Astrocyte (in vitro differentiated cells and primary cell): ENCODE data around the gene KIF19. TPM values are rescaled to one million over a fixed set of nuclear protein-coding genes. Genes with fewer than 3 reads are reported as not detected.

Experiments used
- DNase-seq: peaks from one replicate; pipeline ENCODE4 v3.0.0-alpha.2; 2010; ENCODE audit warnings: low read depth
- FAIRE-seq: peaks from 2 replicates; lab custom pipeline; 2011; peaks lifted over from hg19 to GRCh38; lab: Jason Lieb, UNC
- H2AFZ ChIP-seq: 2 replicates; pipeline ENCODE4 v1.6.0; 2012; ENCODE audit warnings: low read depth, low read length, inconsistent platforms
- H3K27ac ChIP-seq: 2 replicates; pipeline ENCODE4 v1.5.1; 2011; ENCODE audit warnings: low read depth, low read length, inconsistent platforms
- H3K27me3 ChIP-seq: 2 replicates; pipeline ENCODE4 v1.6.0; 2011; ENCODE audit warnings: low read length, inconsistent platforms; ENCODE audit not compliant: insufficient read depth
- H3K36me3 ChIP-seq: 2 replicates; pipeline ENCODE4 v1.5.1; 2011; ENCODE audit warnings: low read length, inconsistent platforms; ENCODE audit not compliant: insufficient read depth
- H3K4me1 ChIP-seq: 2 replicates; pipeline ENCODE4 v1.5.1; 2011; ENCODE audit warnings: low read length, inconsistent platforms; ENCODE audit not compliant: insufficient read depth
- H3K4me2 ChIP-seq: 2 replicates; pipeline ENCODE4 v1.6.0; 2012; ENCODE audit warnings: low read length, inconsistent platforms
- H3K4me3 ChIP-seq: 2 replicates; pipeline ENCODE4 v1.5.1; 2011; ENCODE audit warnings: low read depth, mild to moderate bottlenecking, low read length, inconsistent platforms; ENCODE audit not compliant: insufficient read depth
- H3K79me2 ChIP-seq: 2 replicates; pipeline ENCODE4 v1.6.0; 2012; ENCODE audit warnings: mild to moderate bottlenecking, low read length, inconsistent platforms; ENCODE audit not compliant: insufficient read depth
- H3K9ac ChIP-seq: 2 replicates; pipeline ENCODE4 v1.6.0; 2012; ENCODE audit warnings: mild to moderate bottlenecking, low read length, inconsistent platforms
- H3K9me3 ChIP-seq: 2 replicates; pipeline ENCODE4 v1.5.1; 2012; ENCODE audit warnings: low read depth, mild to moderate bottlenecking, low read length, inconsistent platforms; ENCODE audit not compliant: insufficient read depth
- H4K20me1 ChIP-seq: 2 replicates; pipeline ENCODE4 v1.6.0; 2012; ENCODE audit warnings: low read length, inconsistent platforms; ENCODE audit not compliant: insufficient read depth
- H3K27ac Mint-ChIP-seq: one replicate; pipeline ENCODE4 v1.8.0; 2021; ENCODE audit warnings: mild to moderate bottlenecking, mixed read lengths; ENCODE audit not compliant: unreplicated experiment
- H3K27me3 Mint-ChIP-seq: one replicate; pipeline ENCODE4 v1.8.0; 2021; ENCODE audit warnings: low read depth, mixed read lengths; ENCODE audit not compliant: unreplicated experiment
- H3K36me3 Mint-ChIP-seq: one replicate; pipeline ENCODE4 v1.8.0; 2021; ENCODE audit warnings: low read depth, mixed read lengths; ENCODE audit not compliant: unreplicated experiment
- H3K4me1 Mint-ChIP-seq: one replicate; pipeline ENCODE4 v1.8.0; 2021; ENCODE audit warnings: low read depth, mixed read lengths; ENCODE audit not compliant: unreplicated experiment
- H3K4me3 Mint-ChIP-seq: one replicate; pipeline ENCODE4 v1.8.0; 2021; ENCODE audit warnings: mild to moderate bottlenecking, moderate library complexity, mixed read lengths; ENCODE audit not compliant: unreplicated experiment
- H3K9me3 Mint-ChIP-seq: one replicate; pipeline ENCODE4 v1.8.0; 2021; ENCODE audit warnings: mild to moderate bottlenecking, mixed read lengths; ENCODE audit not compliant: unreplicated experiment
- CTCF ChIP-seq: IDR thresholded peaks from 2 replicates; pipeline ENCODE4 v1.5.1; 2011; ENCODE audit warnings: low read depth, mild to moderate bottlenecking, inconsistent platforms, low read length, moderate library complexity; ENCODE audit not compliant: insufficient read depth
- EZH2 ChIP-seq: IDR thresholded peaks from 2 replicates; pipeline ENCODE4 v1.6.1; 2012; ENCODE audit warnings: mild to moderate bottlenecking, low read length, inconsistent platforms; ENCODE audit not compliant: insufficient read depth
- total RNA-seq: library from RNA; stranded (reverse); gene quantifications from 2 replicates; pipeline ENCODE4 v1.2.1, GENCODE V29; 2021

The KIF19 gene
- total RNA-seq, 1 donor from 2014 or later = not detected

DNA sequence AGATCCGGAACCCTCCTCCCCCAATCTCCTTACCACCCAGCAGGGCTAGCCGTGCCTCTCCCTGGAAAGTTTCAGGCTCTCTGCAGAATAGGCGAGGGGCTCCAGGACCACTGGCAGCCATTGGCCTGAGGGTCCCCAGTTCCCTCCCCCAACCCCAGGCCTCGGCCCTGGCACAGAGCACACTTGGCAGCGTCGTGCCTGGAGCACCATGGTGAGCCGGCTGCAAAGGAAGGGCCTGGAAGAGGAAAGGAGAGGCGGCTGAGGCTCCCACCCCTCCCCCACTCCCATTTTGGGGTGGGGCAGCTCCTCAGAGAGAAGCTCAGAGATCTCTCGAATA lies 36.0 kb downstream of the KIF19 start:
- Histone ChIP-seq H3K36me3 (no peaks in the 10 kb centered on the region), H3K27me3 (peaks cover 16% of the 10 kb centered on the region), H3K4me2 (no peak overlapping the region), H3K79me2 (no peaks in the 10 kb centered on the region), H3K9ac (no peak overlapping the region), H2AFZ (no peak overlapping the region), H3K4me1 (no peaks in the 10 kb centered on the region), H3K27ac (no peak overlapping the region), H4K20me1 (no peaks in the 10 kb centered on the region), H3K9me3 (no peaks in the 10 kb centered on the region), H3K4me3 (no peak overlapping the region)
- H3K27ac Mint-ChIP-seq = no peak overlapping the region
- H3K4me3 Mint-ChIP-seq = no peak overlapping the region
- FAIRE-seq = no peak
- no peaks in the 10 kb centered on the region for H3K4me1 Mint-ChIP-seq
- H3K27me3 Mint-ChIP-seq = peaks cover 61% of the 10 kb centered on the region
- peaks cover 2% of the 10 kb centered on the region for H3K9me3 Mint-ChIP-seq
- no peak for DNase-seq
- TF ChIP-seq EZH2 (no peak), CTCF (no peak)
- peaks cover 1% of the 10 kb centered on the region for H3K36me3 Mint-ChIP-seq

- Mint-ChIP-seq H3K27me3 (peaks cover 62% of the 10 kb centered on the region), H3K27ac (no peak overlapping the region), H3K4me3 (no peak overlapping the region), H3K4me1 (no peaks in the 10 kb centered on the region), H3K36me3 (no peaks in the 10 kb centered on the region), H3K9me3 (no peaks in the 10 kb centered on the region)
- H3K27me3 ChIP-seq = peaks cover 14% of the 10 kb centered on the region
- no peaks in the 10 kb centered on the region for H4K20me1 ChIP-seq
- no peak for FAIRE-seq
- no peak for TF ChIP-seq EZH2
- TF ChIP-seq CTCF = no peak
- no peak overlapping the region for H3K9ac ChIP-seq
- H3K27ac ChIP-seq = no peak overlapping the region
- H3K9me3 ChIP-seq = no peaks in the 10 kb centered on the region
- no peaks in the 10 kb centered on the region for H3K79me2 ChIP-seq
- DNase-seq = no peak
- H3K4me1 ChIP-seq = no peaks in the 10 kb centered on the region
- no peak overlapping the region for H3K4me3 ChIP-seq
- H3K36me3 ChIP-seq = no peaks in the 10 kb centered on the region
- no peak overlapping the region for H3K4me2 ChIP-seq
- H2AFZ ChIP-seq = no peak overlapping the region
Measured at GRCh38 chr17:74362810-74363498, 36.9 kb downstream of the KIF19 start.

DNA sequence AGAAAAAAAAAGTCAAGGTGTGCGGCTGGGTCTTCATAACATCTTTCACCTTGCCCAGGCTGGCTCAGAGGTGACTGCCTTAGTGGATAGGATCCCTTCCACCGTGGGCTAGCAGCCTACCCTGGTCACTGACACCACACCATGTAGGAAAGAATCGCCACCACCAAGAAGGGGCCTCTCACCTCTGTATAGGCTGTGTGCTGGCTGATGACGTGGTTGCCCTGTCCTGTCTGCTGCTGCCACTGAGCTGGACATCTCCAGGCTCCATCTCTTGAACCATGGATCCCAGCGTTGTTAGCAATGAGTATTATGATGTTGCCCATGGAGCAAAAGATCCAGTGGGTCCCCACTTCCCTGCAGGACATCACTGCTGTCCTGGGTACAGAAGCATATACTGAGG lies 41.2 kb downstream of the KIF19 start, which contains the start of gene GPR142:
TSS of gene GPR142 (plus strand) at position 301 of the 400 bp plus-strand sequence. CDS start 2,035 bp downstream, outside the sequence.
- H3K4me3 Mint-ChIP-seq = no peak within 1 kb of the TSS
- no peaks in the 10 kb centered on the region for H3K9me3 ChIP-seq
- FAIRE-seq (no peak), DNase-seq (no peak)
- no peak within 1 kb of the TSS for H3K4me3 ChIP-seq
- H3K36me3 ChIP-seq = no peaks in the 10 kb centered on the region
- H3K79me2 ChIP-seq = no peaks in the 10 kb centered on the region
- no peak within 1 kb of the TSS for H3K9ac ChIP-seq
- H3K4me1 Mint-ChIP-seq = peaks cover 4% of the 10 kb centered on the region
- no peak within 1 kb of the TSS for H3K4me2 ChIP-seq
- no peaks in the 10 kb centered on the region for H3K36me3 Mint-ChIP-seq
- H3K27ac Mint-ChIP-seq = no peak within 1 kb of the TSS
- H3K9me3 Mint-ChIP-seq = no peaks in the 10 kb centered on the region
- H2AFZ ChIP-seq = no peak within 1 kb of the TSS
- no peak within 1 kb of the TSS for H3K27ac ChIP-seq
- TF ChIP-seq CTCF (no peak), EZH2 (no peak)
- peaks cover 53% of the 10 kb centered on the region for H3K27me3 Mint-ChIP-seq
- H3K27me3 ChIP-seq = peaks cover 3% of the 10 kb centered on the region
- H3K4me1 ChIP-seq = no peaks in the 10 kb centered on the region
- no peaks in the 10 kb centered on the region for H4K20me1 ChIP-seq
